Smooth muscle cell (in vitro differentiated cells): ENCODE measurements around the gene PPM1B. TPM values are rescaled to one million over a fixed set of nuclear protein-coding genes. Genes with fewer than 3 reads are reported as not detected.
A peak's percentile ranks its signal among the peaks of the same experiment; 100 is the strongest.
"Not testable (repeated sequence)": the region's sequence is repeated elsewhere in the genome, so short reads cannot be mapped to it uniquely, and the experiment has no call there.

ENCODE experiments used
- DNase-seq: peaks from one replicate; lab custom pipeline; 2025; ENCODE audit not compliant: unreplicated experiment; lab: John Stamatoyannopoulos, UW
- H2AFZ ChIP-seq: fragments of 200-600 bp; sonication (generic); 2 replicates; pipeline ENCODE4 v1.6.0; 2016; ENCODE audit warnings: antibody characterized with exemption, low read depth, mild to moderate bottlenecking
- H3F3A ChIP-seq: fragments of 200-600 bp; sonication (generic); 2 replicates; pipeline ENCODE4 v1.6.0; 2017; ENCODE audit warnings: antibody characterized with exemption, low read depth
- H3K27ac ChIP-seq: fragments of 200-600 bp; sonication (generic); 2 replicates; pipeline ENCODE4 v1.5.1; 2016; ENCODE audit warnings: low read depth, mild to moderate bottlenecking
- H3K27me3 ChIP-seq: fragments of 200-600 bp; sonication (generic); 2 replicates; pipeline ENCODE4 v1.6.1; 2016; ENCODE audit warnings: low read depth, mild to moderate bottlenecking
- H3K36me3 ChIP-seq: fragments of 200-600 bp; sonication (generic); 2 replicates; pipeline ENCODE4 v1.5.1; 2016; ENCODE audit warnings: low read depth
- H3K4me1 ChIP-seq: fragments of 200-600 bp; sonication (generic); 2 replicates; pipeline ENCODE4 v1.5.1; 2016; ENCODE audit warnings: low read depth
- H3K4me2 ChIP-seq: fragments of 200-600 bp; sonication (generic); 2 replicates; pipeline ENCODE4 v1.6.0; 2016; ENCODE audit warnings: mild to moderate bottlenecking
- H3K4me3 ChIP-seq: fragments of 200-600 bp; sonication (generic); 2 replicates; pipeline ENCODE4 v1.5.1; 2016; ENCODE audit warnings: mild to moderate bottlenecking
- H3K79me2 ChIP-seq: fragments of 200-600 bp; sonication (generic); 2 replicates; pipeline ENCODE4 v1.6.0; 2016; ENCODE audit warnings: low read depth, mild to moderate bottlenecking
- H3K9ac ChIP-seq: fragments of 200-600 bp; sonication (generic); 2 replicates; pipeline ENCODE4 v1.6.0; 2016; ENCODE audit warnings: low read depth
- H3K9me3 ChIP-seq: fragments of 200-600 bp; sonication (generic); replicated peaks from 2 replicates; pipeline ENCODE4 v1.5.1; 2016; ENCODE audit warnings: low read depth
- H4K20me1 ChIP-seq: fragments of 200-600 bp; sonication (generic); 2 replicates; pipeline ENCODE4 v1.6.0; 2016; ENCODE audit warnings: low read depth
- CTCF ChIP-seq: fragments of 200-600 bp; sonication (generic); IDR thresholded peaks from 2 replicates; pipeline ENCODE4 v1.5.1; 2017; ENCODE audit warnings: borderline replicate concordance, mild to moderate bottlenecking, antibody characterized with exemption; ENCODE audit not compliant: insufficient read depth, poor library complexity, severe bottlenecking
- WGBS: methylation state at CpG from one replicate; pipeline ENCODE4 v1.1.7; 2016; ENCODE audit warnings: low lambda C conversion rate; 5-methylcytosine and 5-hydroxymethylcytosine counted together
- polyA plus RNA-seq: library from polyadenylated mRNA; unstranded; fragments of >200 nt; fragmentation: Nextera tagmentation; extraction: Ambion mirVana; gene quantifications from 2 replicates; pipeline ENCODE4 v1.2.1, GENCODE V29; 2016
- total RNA-seq: library from RNA; depleted of rRNA; stranded (reverse); fragments of >200 nt; gene quantifications from 2 replicates; pipeline ENCODE4 v1.2.3, GENCODE V29; 2014

PPM1B gene
- total and polyA plus RNA-seq, 2 experiments from 2014 or later: 20.8 to 27.0 TPM

- H3K9me3 ChIP-seq: no peaks in the 10 kb centered on the region
- TF ChIP-seq CTCF: no peak
- peak overlapping the region; percentile 93 for H3K9ac ChIP-seq
- H2AFZ ChIP-seq: no peak overlapping the region
- H4K20me1 ChIP-seq: peaks cover 59% of the 10 kb centered on the region
- no peaks in the 10 kb centered on the region for H3K27me3 ChIP-seq
- 0% methylated on average over 3 of the region's 3 CpGs for WGBS
- H3K79me2 ChIP-seq: peaks cover 52% of the 10 kb centered on the region
- no peaks in the 10 kb centered on the region for H3K36me3 ChIP-seq
- DNase-seq: no peak
- H3K27ac ChIP-seq: peak overlapping the region; percentile 92
- H3K4me3 ChIP-seq: peak overlapping the region; percentile 79
- peak overlapping the region; percentile 88 for H3K4me2 ChIP-seq
- H3K4me1 ChIP-seq: peaks cover 13% of the 10 kb centered on the region
- peaks cover 6% of the 10 kb centered on the region for H3F3A ChIP-seq
Measured at GRCh38 chr2:44170311-44170717, 1.6 kb downstream of the PPM1B start.

DNA sequence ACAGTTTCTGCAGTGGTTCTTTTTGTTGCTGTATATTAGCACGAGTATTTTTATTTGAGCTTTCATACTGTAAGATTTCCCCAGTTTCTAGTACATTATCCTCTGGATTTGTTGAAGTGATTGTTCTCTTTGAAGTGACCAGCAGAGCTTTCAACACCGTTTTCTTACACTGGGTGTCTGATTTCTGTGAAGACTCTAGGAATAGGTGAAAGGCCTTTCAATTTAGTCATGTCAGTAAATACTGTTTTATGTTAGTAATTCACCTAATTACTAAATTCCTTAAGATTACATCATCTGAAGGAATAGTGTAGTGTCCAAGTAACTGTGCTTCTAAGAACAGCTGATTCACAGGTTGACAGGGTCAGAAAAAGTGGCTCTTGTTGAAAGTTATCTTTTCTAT is 2.3 kb downstream of the PPM1B start:
- 12% methylated on average over 2 of the region's 2 CpGs for WGBS
- Histone ChIP-seq H3K9ac (peak overlapping the region; percentile 93), H3F3A (peaks cover 6% of the 10 kb centered on the region), H3K79me2 (peaks cover 58% of the 10 kb centered on the region), H2AFZ (no peak overlapping the region), H3K4me1 (peaks cover 13% of the 10 kb centered on the region), H3K9me3 (no peaks in the 10 kb centered on the region), H3K27ac (peak overlapping the region; percentile 92), H4K20me1 (peaks cover 66% of the 10 kb centered on the region), H3K27me3 (no peaks in the 10 kb centered on the region), H3K4me3 (peak overlapping the region; percentile 79), H3K4me2 (peak overlapping the region; percentile 88), H3K36me3 (no peaks in the 10 kb centered on the region)
- DNase-seq: no peak
- no peak for TF ChIP-seq CTCF

GRCh38 chr2:44171442-44171841 is 2.8 kb downstream of the PPM1B start:
- Histone ChIP-seq H4K20me1 (peaks cover 71% of the 10 kb centered on the region), H3K4me3 (peak overlapping the region; percentile 79), H3K4me1 (peaks cover 13% of the 10 kb centered on the region), H3K4me2 (peak overlapping the region; percentile 88), H3K27ac (peak overlapping the region; percentile 92), H3K79me2 (peaks cover 62% of the 10 kb centered on the region)
- not testable (repeated sequence) for H3K36me3 ChIP-seq, DNase-seq, H3K27me3 ChIP-seq, H2AFZ ChIP-seq, H3F3A ChIP-seq, H3K9ac ChIP-seq, H3K9me3 ChIP-seq
- WGBS: 71% methylated on average over 8 of the region's 8 CpGs

- Histone ChIP-seq H3F3A (peaks cover 6% of the 10 kb centered on the region), H3K79me2 (peaks cover 73% of the 10 kb centered on the region), H4K20me1 (peaks cover 82% of the 10 kb centered on the region), H3K9ac (no peak overlapping the region), H3K4me1 (peaks cover 13% of the 10 kb centered on the region), H2AFZ (no peak overlapping the region), H3K27me3 (no peaks in the 10 kb centered on the region), H3K27ac (no peak overlapping the region), H3K36me3 (no peaks in the 10 kb centered on the region), H3K4me2 (no peak overlapping the region), H3K4me3 (no peak overlapping the region), H3K9me3 (no peaks in the 10 kb centered on the region)
- DNase-seq: no peak
- WGBS: 97% methylated on average over 4 of the region's 4 CpGs
- TF ChIP-seq CTCF: no peak
Measured at GRCh38 chr2:44172576-44172975, 3.9 kb downstream of the PPM1B start.
